Kidney epithelial cell (primary cell): ENCODE measurements around the gene IL17RB. TPM values are rescaled to one million over a fixed set of nuclear protein-coding genes. Genes with fewer than 3 reads are reported as not detected.

Experiments
- DNase-seq: peaks from one replicate; pipeline ENCODE4 v3.0.0-alpha.2; 2010; ENCODE audit warnings: low read depth
- H3K27me3 ChIP-seq: 2 replicates; pipeline ENCODE4 v1.6.0; 2011; ENCODE audit warnings: low read length; ENCODE audit not compliant: control insufficient read depth, insufficient read depth
- H3K36me3 ChIP-seq: 2 replicates; pipeline ENCODE4 v1.5.1; 2011; ENCODE audit warnings: low read length; ENCODE audit not compliant: control insufficient read depth, insufficient read depth
- H3K4me3 ChIP-seq: 2 replicates; pipeline ENCODE4 v1.5.1; 2011; ENCODE audit warnings: low read depth, mild to moderate bottlenecking, control low read depth, low read length
- total RNA-seq: library from RNA; depleted of rRNA; stranded (reverse); fragments of >200 nt; gene quantifications from 2 replicates; pipeline ENCODE4 v1.2.3, GENCODE V29; 2015
- TF ChIP-seq, protein P1 (sequence below): IDR thresholded peaks from 2 replicates; pipeline ENCODE4 v1.5.1; 2011; ENCODE audit warnings: mild to moderate bottlenecking, moderate library complexity, low read length, control low read depth, inconsistent platforms; ENCODE audit not compliant: insufficient read depth, poor library complexity, severe bottlenecking

Gene IL17RB
- total RNA-seq, 1 donor from 2014 or later: 0.04 TPM

DNA sequence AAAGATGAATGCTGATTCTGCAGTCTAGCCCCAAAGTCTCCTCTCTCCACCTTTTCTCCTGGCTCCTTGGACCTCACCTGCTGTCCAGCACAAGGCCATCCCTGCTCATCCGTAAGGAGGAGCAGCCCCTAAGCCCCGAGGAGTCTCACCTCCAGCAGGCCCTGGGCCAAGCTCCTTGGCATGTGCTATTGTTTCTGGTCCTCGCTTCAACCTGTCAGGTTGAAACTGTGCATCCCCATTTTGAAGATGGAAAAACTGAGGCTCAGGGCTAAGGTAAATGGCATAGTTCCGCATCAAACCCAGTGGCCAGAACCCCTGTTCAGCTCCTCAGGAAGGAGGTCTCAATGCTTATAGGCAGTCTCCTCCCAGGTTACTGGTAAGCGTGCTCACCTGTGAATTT, 26.3 kb upstream of the IL17RB start:
- DNase-seq: no peak
- Histone ChIP-seq H3K27me3 (no peaks in the 10 kb centered on the region), H3K4me3 (no peak overlapping the region), H3K36me3 (no peaks in the 10 kb centered on the region)
- TF ChIP-seq, protein P1, sequence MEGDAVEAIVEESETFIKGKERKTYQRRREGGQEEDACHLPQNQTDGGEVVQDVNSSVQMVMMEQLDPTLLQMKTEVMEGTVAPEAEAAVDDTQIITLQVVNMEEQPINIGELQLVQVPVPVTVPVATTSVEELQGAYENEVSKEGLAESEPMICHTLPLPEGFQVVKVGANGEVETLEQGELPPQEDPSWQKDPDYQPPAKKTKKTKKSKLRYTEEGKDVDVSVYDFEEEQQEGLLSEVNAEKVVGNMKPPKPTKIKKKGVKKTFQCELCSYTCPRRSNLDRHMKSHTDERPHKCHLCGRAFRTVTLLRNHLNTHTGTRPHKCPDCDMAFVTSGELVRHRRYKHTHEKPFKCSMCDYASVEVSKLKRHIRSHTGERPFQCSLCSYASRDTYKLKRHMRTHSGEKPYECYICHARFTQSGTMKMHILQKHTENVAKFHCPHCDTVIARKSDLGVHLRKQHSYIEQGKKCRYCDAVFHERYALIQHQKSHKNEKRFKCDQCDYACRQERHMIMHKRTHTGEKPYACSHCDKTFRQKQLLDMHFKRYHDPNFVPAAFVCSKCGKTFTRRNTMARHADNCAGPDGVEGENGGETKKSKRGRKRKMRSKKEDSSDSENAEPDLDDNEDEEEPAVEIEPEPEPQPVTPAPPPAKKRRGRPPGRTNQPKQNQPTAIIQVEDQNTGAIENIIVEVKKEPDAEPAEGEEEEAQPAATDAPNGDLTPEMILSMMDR: no peak

- DNase-seq: no peak
- TF ChIP-seq, protein P1: no peak
- Histone ChIP-seq H3K4me3 (no peak overlapping the region), H3K36me3 (no peaks in the 10 kb centered on the region), H3K27me3 (no peaks in the 10 kb centered on the region)
Observed at GRCh38 chr3:53820756-53821580, 25.4 kb upstream of the IL17RB start.

GRCh38 chr3:53821631-53822121, 24.7 kb upstream of the IL17RB start:
- peak; percentile 67 for DNase-seq
- TF ChIP-seq, protein P1: no peak
- no peak overlapping the region for H3K4me3 ChIP-seq
- H3K27me3 ChIP-seq: no peaks in the 10 kb centered on the region
- no peaks in the 10 kb centered on the region for H3K36me3 ChIP-seq

GRCh38 chr3:53822331-53822741, 24.0 kb upstream of the IL17RB start:
- Histone ChIP-seq H3K36me3 (no peaks in the 10 kb centered on the region), H3K27me3 (no peaks in the 10 kb centered on the region), H3K4me3 (no peak overlapping the region)
- DNase-seq: no peak
- TF ChIP-seq, protein P1: no peak

- Histone ChIP-seq H3K4me3 (no peak overlapping the region), H3K36me3 (no peaks in the 10 kb centered on the region), H3K27me3 (no peaks in the 10 kb centered on the region)
- DNase-seq: no peak
- TF ChIP-seq, protein P1: no peak
Observed at GRCh38 chr3:53823026-53823955, 23.1 kb upstream of the IL17RB start.
